HG03280 (cell line): ENCODE data around the gene OR2W3.

Experiments used
- ATAC-seq: cut with Tn5 transposase; IDR thresholded peaks from one replicate; pipeline ENCODE4 v1.9.1; 2021; ENCODE audit warnings: mild to moderate bottlenecking, moderate library complexity; ENCODE audit not compliant: unreplicated experiment

OR2W3 gene

DNA sequence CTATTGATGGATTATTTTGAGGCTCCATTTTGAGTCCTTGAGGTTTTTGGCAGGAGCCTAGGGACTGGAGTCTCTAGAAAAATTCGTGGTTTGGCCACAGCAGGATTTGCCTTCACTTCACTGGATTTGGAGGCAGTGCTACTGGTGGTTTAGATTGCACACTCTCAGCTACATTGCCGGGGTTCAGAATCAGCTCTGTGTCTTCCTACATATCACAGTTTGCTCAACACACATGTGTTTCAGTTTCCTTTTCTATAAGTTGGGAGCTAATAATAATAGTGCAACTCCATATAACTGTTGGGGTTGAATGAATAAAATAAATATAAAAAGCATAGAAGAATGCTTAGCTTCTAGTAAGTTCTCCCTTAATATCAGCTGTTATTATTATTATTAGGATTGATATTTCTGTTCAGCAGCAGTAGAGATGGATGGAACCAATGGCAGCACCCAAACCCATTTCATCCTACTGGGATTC is at the start of gene OR2W3:
TSS of gene OR2W3 (plus strand) at position 425 of the 475 bp plus-strand sequence. CDS start at position 425, 0 bp downstream.
- no peak for ATAC-seq

DNA sequence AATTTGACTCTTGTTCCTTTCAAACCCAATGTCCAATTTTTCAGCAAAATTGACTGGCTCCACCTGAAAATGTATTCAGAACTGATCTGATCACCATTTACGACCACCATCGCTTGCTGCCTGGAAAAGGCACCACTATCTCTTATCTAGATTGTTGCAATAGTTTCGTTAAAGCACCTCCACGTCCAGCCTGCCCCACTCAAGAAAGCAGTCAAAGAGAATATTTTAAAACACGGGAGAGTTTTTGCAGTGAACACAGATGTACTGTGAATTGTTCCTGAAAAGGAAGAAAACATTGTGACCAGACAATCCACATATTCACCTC is 49.7 kb upstream of the OR2W3 start:
- no peak for ATAC-seq

DNA sequence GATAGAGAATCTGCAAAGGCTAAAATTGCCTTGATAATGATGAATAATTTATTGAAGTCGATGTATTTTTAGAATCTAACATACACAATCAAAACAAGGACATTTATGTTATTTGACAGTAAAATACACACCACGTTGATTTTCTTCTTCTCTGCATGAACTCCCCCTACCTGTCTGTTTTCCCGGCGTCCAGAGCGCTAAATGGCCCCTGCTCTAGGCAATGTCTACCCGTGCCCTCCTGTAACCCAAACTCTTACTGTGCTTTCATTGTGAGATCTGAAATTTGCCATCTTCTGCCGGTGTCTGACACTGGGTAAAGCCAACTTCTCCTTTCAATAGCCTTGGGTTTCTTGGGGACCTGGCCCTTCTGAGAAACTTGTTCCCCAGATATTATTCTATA is 47.0 kb upstream of the OR2W3 start:
- no peak for ATAC-seq

DNA sequence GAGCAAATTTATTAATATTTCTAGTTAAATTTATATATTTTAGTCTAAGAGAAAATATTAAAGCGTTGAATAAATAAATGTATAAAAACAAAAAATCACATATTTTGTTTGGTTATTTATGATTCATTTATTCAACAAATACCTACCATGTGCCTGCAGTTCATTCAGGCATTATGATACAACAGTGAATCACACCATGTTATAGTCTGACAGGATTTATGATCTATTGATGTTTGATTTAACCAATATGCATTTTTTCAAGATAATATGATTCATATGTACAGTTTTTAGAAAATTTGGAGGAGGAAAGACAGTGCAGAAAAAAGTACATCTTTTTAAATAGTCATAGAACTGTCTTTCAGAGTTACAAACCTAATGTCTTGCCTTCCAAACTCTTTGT is 45.8 kb upstream of the OR2W3 start:
- ATAC-seq, result no peak

DNA sequence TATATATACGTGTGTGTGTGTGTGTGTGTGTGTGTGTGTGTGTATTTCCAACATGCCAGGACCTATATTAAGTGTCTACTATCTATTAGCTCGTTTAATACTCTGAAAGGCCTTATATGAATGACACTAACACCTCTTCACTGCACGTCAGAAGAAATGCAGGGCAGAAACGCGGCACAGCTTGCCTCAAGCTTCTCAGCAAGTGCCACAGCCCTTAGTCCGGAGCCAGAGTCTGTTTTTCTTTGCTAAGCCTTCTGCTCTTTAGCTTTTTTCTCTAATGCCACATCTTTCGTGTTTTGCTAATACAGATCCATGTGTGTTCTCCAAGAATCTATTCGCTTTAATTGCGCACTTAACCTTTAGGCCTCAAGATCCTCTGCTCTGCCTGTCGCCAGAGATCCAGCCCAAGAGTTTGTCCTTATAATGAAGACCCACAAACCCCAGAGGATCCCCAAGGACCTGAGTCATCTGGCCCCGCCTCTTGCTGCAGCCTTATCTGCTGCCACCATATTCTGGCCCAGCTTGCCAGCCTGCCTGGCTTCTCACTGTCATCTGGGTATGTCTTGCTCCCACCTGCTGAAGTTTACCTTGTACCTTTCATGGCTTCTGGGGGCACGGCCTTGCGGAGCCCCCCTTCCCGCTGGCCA is 40.4 kb upstream of the OR2W3 start:
- no peak for ATAC-seq

DNA sequence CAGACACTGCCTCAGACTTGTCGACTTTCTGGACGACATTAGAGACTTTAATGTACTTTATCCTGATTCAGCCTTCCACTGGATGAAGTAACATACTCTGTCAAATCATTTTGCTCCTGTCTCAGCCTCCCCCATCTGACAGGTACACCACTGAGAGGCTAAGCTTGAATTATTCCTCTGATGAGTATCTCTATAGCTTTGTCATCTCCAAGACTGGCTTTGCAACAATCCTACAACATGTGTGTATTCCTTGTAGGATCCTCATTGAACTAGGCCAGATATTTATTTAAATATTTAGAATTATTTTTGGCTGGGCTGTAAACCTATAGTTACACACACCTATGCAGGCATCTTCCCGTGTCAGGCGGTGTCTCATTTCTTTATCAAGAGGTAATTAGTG is 39.5 kb upstream of the OR2W3 start:
- no peak for ATAC-seq

DNA sequence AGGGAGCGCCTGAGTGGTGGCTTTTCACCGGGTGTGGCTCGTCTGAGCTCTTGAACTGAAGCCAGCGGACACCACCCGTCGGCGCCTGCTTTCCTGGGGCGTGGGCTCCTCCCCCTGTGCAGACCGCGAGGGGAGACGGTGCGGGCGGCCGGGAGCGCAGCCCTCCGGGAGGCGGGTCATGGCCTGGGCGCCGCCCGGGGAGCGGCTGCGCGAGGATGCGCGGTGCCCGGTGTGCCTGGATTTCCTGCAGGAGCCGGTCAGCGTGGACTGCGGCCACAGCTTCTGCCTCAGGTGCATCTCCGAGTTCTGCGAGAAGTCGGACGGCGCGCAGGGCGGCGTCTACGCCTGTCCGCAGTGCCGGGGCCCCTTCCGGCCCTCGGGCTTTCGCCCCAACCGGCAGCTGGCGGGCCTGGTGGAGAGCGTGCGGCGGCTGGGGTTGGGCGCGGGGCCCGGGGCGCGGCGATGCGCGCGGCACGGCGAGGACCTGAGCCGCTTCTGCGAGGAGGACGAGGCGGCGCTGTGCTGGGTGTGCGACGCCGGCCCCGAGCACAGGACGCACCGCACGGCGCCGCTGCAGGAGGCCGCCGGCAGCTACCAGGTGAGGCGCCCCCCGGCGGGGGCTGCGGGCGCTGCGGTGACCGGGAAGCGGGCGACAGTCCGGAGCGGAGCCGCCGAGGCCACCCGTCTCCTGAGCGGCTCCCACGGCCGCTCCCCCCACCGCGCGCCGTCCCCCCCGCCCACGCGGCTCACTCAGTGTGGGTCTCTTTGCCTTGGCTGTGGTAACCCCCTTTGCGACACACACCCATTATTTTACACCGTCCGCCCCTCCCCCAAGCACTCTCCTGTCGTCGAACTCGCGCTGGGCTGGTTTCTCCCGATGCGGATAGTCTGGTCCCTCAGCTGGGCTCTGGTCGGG is 38.1 kb upstream of the OR2W3 start, which contains the start of gene TRIM58:
TSS of gene TRIM58 (plus strand) at position 119 of the 916 bp plus-strand sequence. CDS start at position 179, 60 bp downstream.
- peak; percentile 50 for ATAC-seq

DNA sequence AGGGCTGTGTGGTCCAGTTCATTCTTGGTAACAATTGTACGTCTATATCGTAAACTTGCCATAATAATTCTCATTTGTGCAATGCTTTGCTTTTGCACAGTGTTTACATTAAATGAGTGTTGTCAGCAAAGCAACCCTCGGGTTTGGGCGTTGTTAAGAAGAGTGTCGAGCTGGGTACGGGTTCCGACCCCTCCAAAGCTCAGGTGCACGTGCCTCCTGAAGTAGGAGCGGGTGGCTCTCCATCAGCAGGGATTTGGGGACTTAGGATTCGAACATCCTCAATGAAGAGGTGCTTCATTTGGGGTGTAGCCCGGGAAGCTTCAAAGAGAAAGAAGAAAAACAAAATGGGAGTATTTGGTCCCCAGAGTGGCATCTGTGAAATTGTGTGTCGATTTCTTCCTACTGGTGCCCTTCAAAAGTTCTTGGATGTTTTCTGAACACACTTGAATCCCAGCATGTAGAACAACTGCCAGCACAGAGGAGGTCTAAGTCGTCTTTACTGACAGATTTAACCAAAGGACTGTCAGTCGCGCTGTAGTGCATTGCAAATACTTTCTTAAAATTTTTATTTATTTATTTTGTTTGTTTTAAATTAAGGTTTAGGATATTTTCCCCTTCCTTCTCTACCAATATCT is 37.3 kb upstream of the OR2W3 start:
- no peak for ATAC-seq

DNA sequence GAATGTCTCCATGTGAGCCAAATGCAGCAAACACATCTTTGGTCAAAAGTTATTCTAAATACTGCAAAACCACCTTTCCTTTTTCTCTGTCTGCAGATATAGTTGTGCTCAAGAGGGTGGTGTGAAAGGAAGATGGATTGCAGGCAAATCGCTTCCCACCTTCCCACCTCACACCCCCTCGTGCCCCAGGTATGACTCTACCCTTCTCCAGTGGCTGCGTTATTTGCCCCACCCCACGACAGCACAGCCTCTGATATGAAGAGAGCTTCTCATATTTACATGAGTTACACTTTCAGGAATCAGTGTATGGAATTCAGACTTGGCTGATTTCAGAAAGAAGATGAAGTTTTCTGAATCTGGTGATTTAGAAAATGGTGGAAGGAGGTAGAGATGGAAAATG is 32.6 kb upstream of the OR2W3 start:
- no peak for ATAC-seq

DNA sequence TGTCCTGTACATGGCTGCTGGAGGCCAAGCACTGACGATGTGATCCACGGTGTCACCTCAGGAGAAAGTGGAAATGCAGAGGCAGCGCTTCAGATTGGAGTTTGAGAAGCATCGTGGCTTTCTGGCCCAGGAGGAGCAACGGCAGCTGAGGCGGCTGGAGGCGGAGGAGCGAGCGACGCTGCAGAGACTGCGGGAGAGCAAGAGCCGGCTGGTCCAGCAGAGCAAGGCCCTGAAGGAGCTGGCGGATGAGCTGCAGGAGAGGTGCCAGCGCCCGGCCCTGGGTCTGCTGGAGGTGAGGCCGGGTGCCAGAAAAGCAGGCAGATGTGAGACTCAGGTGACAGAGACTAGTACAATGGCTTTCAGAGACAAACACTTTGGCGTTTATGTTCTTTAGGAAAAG is 30.7 kb upstream of the OR2W3 start:
- ATAC-seq, result no peak

DNA sequence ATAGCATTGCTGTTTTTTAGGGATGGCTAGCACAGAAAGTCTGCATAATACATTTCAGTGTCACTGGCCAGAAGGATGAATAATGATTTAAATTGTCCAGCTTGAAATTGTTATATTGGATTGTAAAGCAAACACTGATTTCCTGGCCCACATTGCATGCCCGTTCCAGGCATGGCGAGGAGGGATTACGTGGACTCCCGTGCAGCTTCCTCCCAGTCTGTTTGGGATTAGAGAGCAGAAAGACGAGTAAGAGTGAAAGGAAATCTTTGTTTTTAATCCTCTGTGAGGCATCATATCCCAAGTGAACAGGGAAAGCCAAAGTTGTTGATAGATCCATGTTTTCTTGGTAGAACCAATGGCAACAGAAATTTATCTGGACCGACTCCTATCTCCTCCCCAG is 30.0 kb upstream of the OR2W3 start:
- ATAC-seq, result no peak

DNA sequence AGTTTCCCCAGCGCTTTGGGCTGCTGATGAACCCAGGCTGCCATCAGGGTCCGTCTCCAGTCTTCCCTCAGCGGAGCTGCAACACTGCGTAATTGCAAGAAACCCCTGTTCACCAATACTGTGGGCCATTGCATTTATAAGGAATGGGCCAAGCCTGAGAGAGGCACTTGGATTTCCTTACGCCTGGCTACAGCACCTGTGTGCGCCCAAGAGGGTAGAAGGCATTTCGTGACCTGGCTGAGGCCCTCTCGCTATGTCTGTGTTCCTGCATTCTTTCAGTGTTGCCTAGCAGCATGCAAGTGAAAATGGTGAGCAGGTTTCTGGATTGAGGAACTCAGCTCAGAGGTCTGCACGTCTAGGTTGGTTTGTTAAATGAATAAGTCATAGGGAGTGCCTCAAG is 12.0 kb upstream of the OR2W3 start:
- no peak for ATAC-seq

DNA sequence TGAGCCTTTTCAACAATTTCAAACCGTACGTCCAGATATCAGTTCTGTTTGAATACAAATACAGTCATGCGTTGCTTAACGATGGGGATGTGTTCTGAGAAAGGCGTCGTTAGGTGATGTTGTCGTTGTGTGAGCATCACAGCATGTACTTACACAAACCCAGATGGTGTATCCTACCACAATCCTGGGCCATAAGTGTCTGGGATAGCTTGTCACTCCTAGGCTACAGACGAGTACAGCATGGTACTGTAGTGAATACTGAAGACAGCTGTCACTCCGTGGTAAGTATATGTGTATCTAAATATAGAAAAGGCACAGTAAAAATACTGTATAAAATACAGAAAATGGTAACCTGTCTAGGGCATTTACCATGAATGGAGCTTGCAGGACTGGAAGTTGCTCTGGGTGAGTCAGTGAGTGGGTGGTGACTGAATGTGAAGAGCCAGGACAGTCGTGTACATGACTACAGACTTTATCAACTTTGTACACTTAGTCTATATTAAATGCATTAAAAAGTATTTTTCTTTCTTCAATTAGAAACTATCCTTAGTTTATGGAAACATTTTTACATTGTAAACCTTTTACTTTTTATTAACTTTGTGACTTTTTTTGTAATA is 10.5 kb upstream of the OR2W3 start:
- ATAC-seq, result no peak

DNA sequence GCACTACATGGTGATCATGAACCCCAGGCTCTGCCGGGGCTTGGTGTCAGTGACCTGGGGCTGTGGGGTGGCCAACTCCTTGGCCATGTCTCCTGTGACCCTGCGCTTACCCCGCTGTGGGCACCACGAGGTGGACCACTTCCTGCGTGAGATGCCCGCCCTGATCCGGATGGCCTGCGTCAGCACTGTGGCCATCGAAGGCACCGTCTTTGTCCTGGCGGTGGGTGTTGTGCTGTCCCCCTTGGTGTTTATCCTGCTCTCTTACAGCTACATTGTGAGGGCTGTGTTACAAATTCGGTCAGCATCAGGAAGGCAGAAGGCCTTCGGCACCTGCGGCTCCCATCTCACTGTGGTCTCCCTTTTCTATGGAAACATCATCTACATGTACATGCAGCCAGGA is 589 bp downstream of the OR2W3 start:
- no peak for ATAC-seq

DNA sequence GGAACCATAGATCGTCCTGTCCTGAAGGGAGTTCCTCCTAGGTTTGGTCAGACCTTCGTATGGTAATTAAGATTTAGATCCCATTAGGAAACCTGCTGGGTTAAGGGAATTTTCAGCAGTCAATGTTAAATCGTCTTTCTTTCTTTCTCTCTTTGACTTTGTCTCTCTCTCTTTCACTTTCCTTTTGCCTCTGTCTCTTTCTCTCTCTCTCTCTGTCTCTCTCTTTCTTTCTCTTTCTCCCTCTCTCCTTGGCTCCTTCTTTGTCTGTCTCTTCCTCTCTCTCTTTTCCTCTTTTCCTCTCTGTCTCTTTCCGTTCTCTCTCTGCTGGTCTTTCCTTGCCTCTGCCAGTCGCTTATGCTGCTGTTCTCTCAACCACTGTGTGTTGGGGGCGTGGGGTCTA is 8.7 kb downstream of the OR2W3 start:
- no peak for ATAC-seq

DNA sequence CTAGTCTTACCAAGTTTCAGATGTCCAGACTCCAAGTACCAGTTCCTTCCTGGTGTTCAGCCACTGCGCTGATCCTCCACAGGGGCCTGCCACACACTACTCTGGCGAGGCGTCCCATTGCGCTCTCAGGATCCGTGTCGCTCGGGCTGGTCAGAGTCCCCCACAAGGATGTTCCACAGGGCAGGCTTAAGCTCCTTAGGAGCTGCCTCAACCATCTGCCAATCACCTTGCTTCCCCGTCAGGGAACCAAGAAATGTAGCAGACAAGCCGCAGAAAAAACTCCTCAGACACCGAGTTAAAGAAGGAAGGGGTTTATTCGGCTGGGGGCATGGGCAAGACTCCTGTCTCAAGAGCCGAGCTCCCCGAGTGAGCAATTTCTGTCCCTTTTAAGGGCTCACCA is 9.8 kb downstream of the OR2W3 start:
- no peak for ATAC-seq

DNA sequence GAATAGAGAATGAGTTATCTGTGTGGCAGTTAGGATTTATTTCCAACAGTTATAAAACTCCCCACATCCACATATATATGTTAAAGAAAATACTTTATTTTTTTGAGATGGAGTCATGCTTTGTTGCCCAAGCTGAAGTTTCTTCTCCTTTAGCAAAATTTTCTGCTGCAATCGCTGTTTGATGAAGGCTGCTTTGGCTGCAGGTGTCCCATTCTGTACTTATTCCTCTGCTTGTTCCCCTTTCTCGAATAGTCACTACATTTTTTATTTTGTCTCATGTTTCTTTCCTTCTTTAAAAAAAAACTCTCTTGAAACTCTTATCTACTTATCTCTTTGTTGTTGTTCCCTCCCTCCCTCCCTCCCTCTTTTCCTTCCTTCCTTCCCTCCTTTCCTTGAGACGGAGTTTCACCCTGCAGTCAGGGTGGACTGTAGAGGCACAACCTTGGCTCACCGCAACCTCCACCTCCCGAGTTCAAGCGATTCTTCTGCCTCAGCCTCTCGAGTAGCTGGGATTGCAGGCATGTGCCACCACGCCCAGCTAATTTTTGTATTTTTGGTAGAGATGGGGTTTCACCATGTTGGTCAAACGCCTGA is 10.6 kb downstream of the OR2W3 start:
- ATAC-seq, result no peak

DNA sequence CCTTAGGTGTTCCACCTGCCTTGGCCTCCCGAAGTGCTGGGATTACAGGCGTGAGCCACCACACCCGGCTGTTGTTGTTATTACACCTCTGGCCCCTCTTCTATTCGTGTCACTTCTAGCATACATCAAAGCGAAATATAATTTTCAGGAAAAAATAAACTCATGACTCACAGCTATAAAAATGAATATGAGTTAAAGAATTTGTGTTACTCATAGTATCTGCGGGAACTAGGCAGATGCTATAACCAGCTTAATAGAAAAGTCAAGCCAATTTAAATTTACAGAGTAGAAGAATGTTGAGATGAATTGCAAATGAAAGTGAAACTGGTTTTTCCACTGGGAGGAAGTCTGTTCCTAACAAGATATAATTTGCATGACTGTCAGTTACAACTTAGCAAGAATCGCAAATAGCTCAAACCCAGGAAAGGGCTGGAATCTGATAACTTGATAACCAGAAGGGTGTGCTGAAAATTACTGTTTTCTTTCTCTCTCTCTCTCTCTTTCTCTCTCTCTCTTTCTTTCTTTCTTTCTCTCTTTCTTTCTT is 11.2 kb downstream of the OR2W3 start:
- no peak for ATAC-seq

DNA sequence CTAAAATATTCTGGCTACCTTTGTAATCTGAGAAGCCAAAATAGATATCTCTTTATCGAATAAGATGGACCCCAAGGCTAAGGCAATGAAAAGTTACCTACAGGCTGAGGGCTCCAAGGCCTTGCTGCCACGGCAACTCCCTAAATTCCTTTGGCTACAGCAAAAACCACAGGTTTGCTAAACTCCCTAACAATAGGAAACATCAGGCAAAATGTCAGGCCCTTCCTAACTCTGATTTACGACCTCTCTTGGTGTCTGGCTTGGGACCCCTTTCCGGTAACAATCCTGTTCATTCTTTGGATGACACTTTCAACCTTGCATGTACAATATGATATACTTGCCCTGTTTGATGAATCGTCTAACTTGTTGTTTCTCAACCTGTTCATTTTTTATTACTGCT is 13.4 kb downstream of the OR2W3 start:
- no peak for ATAC-seq

DNA sequence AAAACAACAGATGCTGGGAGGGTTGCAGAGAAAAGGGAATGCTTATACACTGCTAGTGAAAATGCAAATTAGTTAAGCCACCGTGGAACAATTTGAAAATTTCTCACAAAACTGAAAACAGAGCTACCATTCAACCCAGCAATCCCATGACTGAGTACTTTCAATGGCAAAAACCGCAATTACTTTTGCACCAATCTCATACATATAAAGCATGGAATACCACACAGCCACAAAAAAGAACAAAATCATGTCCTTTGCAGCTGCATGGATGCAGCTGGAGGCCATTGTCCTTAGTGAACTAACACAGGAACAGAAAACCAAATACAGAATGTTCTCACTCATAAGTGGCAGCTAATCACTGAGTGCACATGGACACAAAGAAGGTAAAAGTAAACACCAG is 18.4 kb downstream of the OR2W3 start:
- no peak for ATAC-seq
